Fibroblast of skin of back (primary cell): Measurements from ENCODE around the gene NRXN3.

Source experiments
- DNase-seq: peaks from one replicate; pipeline ENCODE4 v3.0.0-alpha.2; 2013

Gene NRXN3

GRCh38 chr14:78173346-78174035 is 3.3 kb downstream of the NRXN3 start:
- no peak for DNase-seq

- no peak for DNase-seq
Observed at GRCh38 chr14:78175412-78175811, 5.2 kb downstream of the NRXN3 start.

- no peak for DNase-seq
Observed at GRCh38 chr14:78178071-78178470, 7.9 kb downstream of the NRXN3 start.

- no peak for DNase-seq
Observed at GRCh38 chr14:78178971-78179370, 8.8 kb downstream of the NRXN3 start.

- DNase-seq: no peak
Observed at GRCh38 chr14:78181270-78181669, 11.1 kb downstream of the NRXN3 start.

- DNase-seq: no peak
Observed at GRCh38 chr14:78182722-78183121, 12.5 kb downstream of the NRXN3 start.

GRCh38 chr14:78184157-78184556 is 14.0 kb downstream of the NRXN3 start:
- DNase-seq: no peak

- DNase-seq: no peak
Observed at GRCh38 chr14:78186277-78186676, 16.1 kb downstream of the NRXN3 start.

- no peak for DNase-seq
Observed at GRCh38 chr14:78188882-78189281, 18.7 kb downstream of the NRXN3 start.

- DNase-seq: no peak
Observed at GRCh38 chr14:78195431-78195830, 25.3 kb downstream of the NRXN3 start.

GRCh38 chr14:78196323-78196722 is 26.1 kb downstream of the NRXN3 start:
- no peak for DNase-seq

GRCh38 chr14:78197051-78197450 is 26.9 kb downstream of the NRXN3 start:
- no peak for DNase-seq

GRCh38 chr14:78202163-78202562 is 32.0 kb downstream of the NRXN3 start:
- no peak for DNase-seq

GRCh38 chr14:78202976-78203375 is 32.8 kb downstream of the NRXN3 start:
- DNase-seq: no peak

GRCh38 chr14:78207414-78207813 is 37.2 kb downstream of the NRXN3 start:
- no peak for DNase-seq

- no peak for DNase-seq
Observed at GRCh38 chr14:78220273-78220672, 50.1 kb downstream of the NRXN3 start.

- no peak for DNase-seq
Observed at GRCh38 chr14:78222746-78223145, 52.6 kb downstream of the NRXN3 start.

- DNase-seq: no peak
Observed at GRCh38 chr14:78227248-78228077, 57.3 kb downstream of the NRXN3 start.

- DNase-seq: no peak
Observed at GRCh38 chr14:78228702-78229327, 58.6 kb downstream of the NRXN3 start.

- DNase-seq: no peak
Observed at GRCh38 chr14:78232231-78233000, 62.2 kb downstream of the NRXN3 start.

- DNase-seq: no peak
Observed at GRCh38 chr14:78238141-78238540, 68.0 kb downstream of the NRXN3 start.

GRCh38 chr14:78240567-78240966 is 70.4 kb downstream of the NRXN3 start:
- no peak for DNase-seq

- DNase-seq: no peak
Observed at GRCh38 chr14:78242086-78242485, 71.9 kb downstream of the NRXN3 start.
